ENCODE results near the gene MACROH2A2.
"Not testable (repeated sequence)": the region's sequence is repeated elsewhere in the genome, so short reads cannot be mapped to it uniquely, and the experiment has no call there.

MACROH2A2 gene

GRCh38 chr10:70052462-70053217 is at the start of gene MACROH2A2:
Gene MACROH2A2, plus strand, starts transcription at chr10:70052846. Its CDS starts 22,813 bp downstream, at chr10:70075659.
- peak; percentile 83 for DNase-seq (ENCODE audit: low spot score)

GRCh38 chr10:70007116-70007820 is 45.4 kb upstream of the MACROH2A2 start:
- no peak for DNase-seq (ENCODE audit: low spot score)

- no peak for DNase-seq (ENCODE audit: low spot score)
These were observed 21.4 kb upstream of the MACROH2A2 start for GRCh38 chr10:70031215-70031614.

- no peak for DNase-seq (ENCODE audit: low spot score)
These were observed 19.9 kb upstream of the MACROH2A2 start for GRCh38 chr10:70032667-70033289.

- DNase-seq (ENCODE audit: low spot score) = no peak
These were observed 18.4 kb upstream of the MACROH2A2 start for GRCh38 chr10:70034232-70034631.

- no peak for DNase-seq (ENCODE audit: low spot score)
These were observed 17.1 kb upstream of the MACROH2A2 start for GRCh38 chr10:70035531-70035930.

GRCh38 chr10:70038923-70039322 is 13.7 kb upstream of the MACROH2A2 start:
- no peak for DNase-seq (ENCODE audit: low spot score)

GRCh38 chr10:70041016-70041415 is 11.6 kb upstream of the MACROH2A2 start:
- no peak for DNase-seq (ENCODE audit: low spot score)

- DNase-seq (ENCODE audit: low spot score) = not testable (repeated sequence)
These were observed 10.9 kb upstream of the MACROH2A2 start for GRCh38 chr10:70041739-70042138.

- DNase-seq (ENCODE audit: low spot score) = not testable (repeated sequence)
These were observed 5.6 kb upstream of the MACROH2A2 start for GRCh38 chr10:70047066-70047465.

- DNase-seq (ENCODE audit: low spot score) = no peak
These were observed 4.5 kb upstream of the MACROH2A2 start for GRCh38 chr10:70048030-70048723.

- DNase-seq (ENCODE audit: low spot score) = no peak
These were observed 798 bp upstream of the MACROH2A2 start for GRCh38 chr10:70051848-70052247.

GRCh38 chr10:70053218-70053840 is 683 bp downstream of the MACROH2A2 start:
- peak; percentile 42 for DNase-seq (ENCODE audit: low spot score)

GRCh38 chr10:70053841-70054288 is 1.2 kb downstream of the MACROH2A2 start:
- peak; percentile 44 for DNase-seq (ENCODE audit: low spot score)

- DNase-seq (ENCODE audit: low spot score) = no peak
These were observed 2.3 kb downstream of the MACROH2A2 start for GRCh38 chr10:70054902-70055301.

GRCh38 chr10:70055550-70055949 is 2.9 kb downstream of the MACROH2A2 start:
- no peak for DNase-seq (ENCODE audit: low spot score)

GRCh38 chr10:70057306-70057705 is 4.7 kb downstream of the MACROH2A2 start:
- DNase-seq (ENCODE audit: low spot score) = no peak

GRCh38 chr10:70060389-70060788 is 7.7 kb downstream of the MACROH2A2 start:
- no peak for DNase-seq (ENCODE audit: low spot score)

GRCh38 chr10:70063418-70064098 is 10.9 kb downstream of the MACROH2A2 start:
- no peak for DNase-seq (ENCODE audit: low spot score)

GRCh38 chr10:70064486-70064885 is 11.8 kb downstream of the MACROH2A2 start:
- no peak for DNase-seq (ENCODE audit: low spot score)

- DNase-seq (ENCODE audit: low spot score) = no peak
These were observed 13.5 kb downstream of the MACROH2A2 start for GRCh38 chr10:70066190-70066589.
